Measurements from ENCODE around the gene GRAMD1A.
"Not testable (repeated sequence)": the region's sequence is repeated elsewhere in the genome, so short reads cannot be mapped to it uniquely, and the experiment has no call there.

The GRAMD1A gene

DNA sequence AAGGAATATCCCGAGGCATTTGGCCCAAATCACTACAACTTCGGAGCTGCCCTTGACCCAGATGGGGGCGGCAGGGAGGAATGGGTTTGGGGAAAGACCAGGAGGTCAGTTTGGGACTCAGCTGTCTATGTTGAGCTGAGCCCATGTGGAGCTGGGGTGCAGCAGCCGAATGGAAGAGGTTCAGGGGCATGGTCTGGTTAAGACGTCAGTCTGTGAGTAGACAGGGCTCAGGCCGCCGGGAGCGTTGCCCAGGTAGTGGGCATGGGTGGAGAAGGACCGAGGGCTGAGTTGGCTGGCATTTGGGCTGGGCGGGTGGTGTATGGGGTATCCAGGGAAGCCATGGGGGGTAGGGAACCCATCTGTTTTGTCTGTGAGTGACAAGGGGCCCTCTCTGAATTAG is 20.9 kb downstream of the GRAMD1A start:
- no peak for DNase-seq (ENCODE audit: low read depth)

- DNase-seq (ENCODE audit: low read depth): no peak
Observed at GRCh38 chr19:35021596-35021995, 21.5 kb downstream of the GRAMD1A start.

- DNase-seq (ENCODE audit: low read depth): no peak
Observed at GRCh38 chr19:35022460-35022859, 22.3 kb downstream of the GRAMD1A start.

DNA sequence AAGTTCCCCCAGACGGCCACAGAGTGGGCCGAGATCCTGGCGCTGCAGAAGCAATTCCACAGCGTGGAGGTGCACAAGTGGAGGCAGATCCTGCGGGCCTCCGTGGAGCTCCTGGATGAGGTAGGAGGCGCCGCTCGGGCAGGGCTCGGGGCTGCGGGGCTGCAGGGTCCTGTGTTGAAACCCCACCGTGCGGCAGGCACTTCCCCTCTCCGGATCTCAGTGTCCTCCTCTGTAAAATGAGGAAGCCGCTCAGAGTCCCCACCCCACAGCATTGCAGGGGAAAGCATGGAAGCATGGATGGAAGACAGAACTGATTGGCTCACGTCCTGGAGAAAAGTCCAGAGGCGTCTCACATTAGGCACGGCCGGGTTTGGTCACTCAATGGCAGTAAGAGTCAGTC is 23.3 kb downstream of the GRAMD1A start:
- DNase-seq (ENCODE audit: low read depth): no peak

- DNase-seq (ENCODE audit: low read depth): no peak
Observed at GRCh38 chr19:35024095-35024494, 24.0 kb downstream of the GRAMD1A start.

- DNase-seq (ENCODE audit: low read depth): no peak
Observed at GRCh38 chr19:35025969-35026368, 25.8 kb downstream of the GRAMD1A start.

DNA sequence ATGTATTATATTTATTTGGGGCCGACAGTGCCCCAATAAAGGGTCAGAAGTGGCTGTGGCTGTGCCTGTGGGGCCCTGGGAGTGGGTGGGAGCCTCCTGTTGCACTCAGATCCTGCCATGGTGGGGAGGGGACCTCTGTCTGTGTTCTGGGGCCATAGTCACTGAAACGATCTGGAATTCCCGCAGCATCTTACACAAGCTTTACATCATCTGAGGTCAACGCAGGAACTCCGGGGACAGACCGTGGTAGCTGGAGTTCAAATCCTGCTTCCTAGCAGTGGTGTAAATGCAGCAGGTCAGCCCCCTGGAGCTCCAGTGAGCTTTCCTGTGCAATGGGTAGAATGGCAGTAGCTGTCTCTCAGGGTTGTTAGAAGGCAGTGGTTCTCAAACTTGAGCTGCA is 26.3 kb downstream of the GRAMD1A start:
- DNase-seq (ENCODE audit: low read depth): no peak

- DNase-seq (ENCODE audit: low read depth): no peak
Observed at GRCh38 chr19:35027009-35027408, 26.9 kb downstream of the GRAMD1A start.

DNA sequence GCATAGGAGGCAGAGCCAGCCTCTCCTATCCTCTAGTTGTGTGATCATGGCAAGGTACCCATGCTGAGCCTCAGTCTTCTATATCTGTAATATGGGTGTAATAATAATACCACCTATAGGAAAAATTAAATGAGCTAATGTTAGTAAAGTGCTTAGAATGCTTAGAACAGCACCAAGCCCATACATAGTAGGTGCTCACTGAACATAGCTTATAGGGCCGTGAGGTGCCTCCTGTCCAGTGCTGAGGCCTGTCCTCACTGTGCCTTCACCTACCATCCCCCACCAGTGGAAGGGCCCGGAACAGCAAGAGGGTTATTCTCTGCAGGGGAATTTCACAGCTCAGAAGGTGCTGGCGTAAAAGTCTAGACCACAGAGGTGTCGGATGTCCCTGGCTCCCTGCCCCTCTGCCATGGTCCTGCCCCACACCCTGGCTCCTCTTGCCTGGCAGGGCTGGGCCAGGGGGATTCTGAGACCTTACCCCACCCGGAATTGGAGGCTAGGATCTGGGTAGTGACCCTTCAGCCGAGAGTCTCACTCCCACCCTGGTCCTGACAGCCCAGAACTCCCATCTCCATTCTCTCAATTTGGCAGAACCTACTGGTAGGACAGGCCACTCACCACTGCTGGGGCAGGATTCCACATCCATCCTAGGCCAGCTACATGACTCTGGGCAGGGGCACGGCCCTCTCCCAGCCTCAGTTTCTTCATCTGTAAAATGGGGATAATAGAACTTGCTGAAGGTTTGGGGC is 27.9 kb downstream of the GRAMD1A start:
- no peak for DNase-seq (ENCODE audit: low read depth)

DNA sequence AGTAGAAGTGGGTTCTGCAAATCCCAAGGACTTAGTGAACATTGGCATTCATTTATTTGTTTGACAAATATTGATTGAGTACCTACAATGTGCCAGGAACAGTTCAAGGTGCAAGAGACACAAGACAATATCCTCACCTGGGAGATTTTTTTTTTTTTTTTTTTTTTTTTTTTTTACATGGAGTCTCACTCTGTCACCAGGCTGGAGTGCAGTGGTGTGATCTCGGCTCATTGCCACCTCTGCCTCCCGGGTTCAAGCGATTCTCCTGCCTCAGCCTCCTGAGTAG is 28.4 kb downstream of the GRAMD1A start:
- not testable (repeated sequence) for DNase-seq (ENCODE audit: low read depth)

DNA sequence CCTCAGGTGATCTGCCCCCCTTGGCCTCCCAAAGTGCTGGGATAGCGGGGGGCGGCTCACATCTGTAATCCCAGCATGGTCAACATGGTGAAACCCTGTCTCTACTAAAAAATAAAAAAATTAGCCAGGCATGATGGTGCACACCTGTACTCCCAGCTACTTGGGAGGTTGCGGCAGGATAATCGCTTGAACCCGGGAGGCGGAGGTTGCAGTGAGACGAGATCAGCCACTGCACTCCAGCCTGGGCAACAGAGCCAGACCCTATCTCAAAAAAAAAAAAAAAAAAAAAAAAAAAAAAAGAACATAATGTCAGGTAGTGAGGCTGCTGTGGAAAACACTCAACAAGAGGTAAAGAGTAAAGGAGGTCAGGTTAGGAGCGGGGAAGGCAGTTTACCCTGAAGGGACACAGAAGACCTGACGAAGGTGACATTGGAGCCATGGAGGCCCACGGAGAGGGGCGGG is 29.2 kb downstream of the GRAMD1A start:
- not testable (repeated sequence) for DNase-seq (ENCODE audit: low read depth)

GRCh38 chr19:35029737-35030256 is 29.7 kb downstream of the GRAMD1A start:
- DNase-seq (ENCODE audit: low read depth): no peak

GRCh38 chr19:35030257-35031071 is 30.3 kb downstream of the GRAMD1A start, which contains the start of gene SCN1B:
SCN1B (plus strand) TSS chr19:35030470; CDS start chr19:35030821, 351 bp downstream.
- peak; percentile 66 for DNase-seq (ENCODE audit: low read depth)

GRCh38 chr19:35031072-35031881 is 31.2 kb downstream of the GRAMD1A start:
- DNase-seq (ENCODE audit: low read depth): no peak

- DNase-seq (ENCODE audit: low read depth): no peak
Observed at GRCh38 chr19:35032356-35032865, 32.3 kb downstream of the GRAMD1A start.

- DNase-seq (ENCODE audit: low read depth): no peak
Observed at GRCh38 chr19:35033067-35034004, 33.2 kb downstream of the GRAMD1A start.

DNA sequence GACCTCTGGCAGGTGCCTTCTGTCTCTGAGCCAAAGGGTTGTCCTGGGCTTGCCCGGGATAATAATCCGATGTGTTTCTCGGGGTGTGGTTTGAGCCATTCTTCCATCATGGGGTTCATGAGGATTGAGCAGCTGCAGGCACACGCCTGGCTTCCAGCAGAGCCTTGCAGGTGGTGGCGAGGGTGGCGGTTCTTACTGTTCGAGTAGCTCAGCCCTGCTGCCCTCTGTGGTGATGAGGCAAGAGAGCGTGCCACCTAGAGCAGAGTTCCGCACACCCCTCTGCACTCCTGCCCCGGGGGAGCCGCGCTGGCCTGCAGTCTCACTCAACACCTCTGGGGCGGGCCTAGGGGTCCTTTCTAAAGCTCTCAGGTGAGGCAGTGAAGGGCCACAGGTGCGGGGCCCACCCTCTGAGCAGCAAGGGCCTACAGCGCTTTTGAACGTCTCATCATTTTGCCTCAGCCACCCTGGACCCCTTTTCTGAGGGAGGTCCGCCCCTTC is 33.9 kb downstream of the GRAMD1A start:
- no peak for DNase-seq (ENCODE audit: low read depth)

- no peak for DNase-seq (ENCODE audit: low read depth)
Observed at GRCh38 chr19:35034588-35035382, 34.7 kb downstream of the GRAMD1A start.

- no peak for DNase-seq (ENCODE audit: low read depth)
Observed at GRCh38 chr19:35037716-35038622, 37.8 kb downstream of the GRAMD1A start.

Data from stimulated activated CD8-positive, alpha-beta memory T cell treated with anti-CD3 and anti-CD28 coated beads, Interleukin-4, amount 100 ng/mL, for 24 hours (primary cell).